C4-2B (cell line): ENCODE measurements around the gene CASP7.

Experiments used
- ZFX ChIP-seq: fragments of 450-650 bp; IDR thresholded peaks from 2 replicates; pipeline ENCODE4 v1.6.1; 2017
- TF ChIP-seq, protein P1 (sequence below): fragments of 450-650 bp; conservative IDR thresholded peaks from 2 replicates; pipeline ENCODE4 v1.5.1; 2017; ENCODE audit warnings: mild to moderate bottlenecking

DNA sequence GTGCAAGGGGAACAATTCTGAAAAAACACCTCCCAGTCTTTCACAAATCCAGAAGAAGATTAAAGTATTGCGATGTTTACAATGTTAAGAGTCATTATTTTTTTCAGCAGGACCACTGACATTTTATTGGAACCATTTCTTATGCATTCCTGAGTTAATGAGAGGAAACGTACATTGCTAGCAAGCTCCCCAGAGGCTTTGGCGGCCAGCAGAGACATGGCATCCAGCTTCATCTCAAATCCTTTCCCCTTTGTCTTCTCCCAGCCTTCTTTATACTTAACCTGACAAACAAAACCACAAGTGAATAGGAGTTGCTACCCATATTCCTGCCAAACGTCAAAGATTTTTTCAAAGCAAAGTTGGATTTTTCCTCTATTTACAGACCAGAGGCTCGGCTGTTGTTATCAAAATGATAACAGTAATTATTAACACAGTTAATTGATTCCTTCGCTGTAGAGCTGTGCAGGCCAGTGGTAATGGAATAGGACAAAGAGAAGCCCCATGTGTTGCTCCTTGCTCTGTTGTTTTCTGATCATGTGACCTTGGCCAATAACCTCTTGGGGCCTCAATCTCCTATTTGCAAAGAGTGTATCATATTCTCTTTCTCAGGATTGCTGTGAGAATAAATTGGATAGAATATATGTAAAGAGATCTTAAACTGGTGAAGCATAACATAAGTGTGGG lies 47.9 kb upstream of the CASP7 start:
- TF ChIP-seq, protein P1, sequence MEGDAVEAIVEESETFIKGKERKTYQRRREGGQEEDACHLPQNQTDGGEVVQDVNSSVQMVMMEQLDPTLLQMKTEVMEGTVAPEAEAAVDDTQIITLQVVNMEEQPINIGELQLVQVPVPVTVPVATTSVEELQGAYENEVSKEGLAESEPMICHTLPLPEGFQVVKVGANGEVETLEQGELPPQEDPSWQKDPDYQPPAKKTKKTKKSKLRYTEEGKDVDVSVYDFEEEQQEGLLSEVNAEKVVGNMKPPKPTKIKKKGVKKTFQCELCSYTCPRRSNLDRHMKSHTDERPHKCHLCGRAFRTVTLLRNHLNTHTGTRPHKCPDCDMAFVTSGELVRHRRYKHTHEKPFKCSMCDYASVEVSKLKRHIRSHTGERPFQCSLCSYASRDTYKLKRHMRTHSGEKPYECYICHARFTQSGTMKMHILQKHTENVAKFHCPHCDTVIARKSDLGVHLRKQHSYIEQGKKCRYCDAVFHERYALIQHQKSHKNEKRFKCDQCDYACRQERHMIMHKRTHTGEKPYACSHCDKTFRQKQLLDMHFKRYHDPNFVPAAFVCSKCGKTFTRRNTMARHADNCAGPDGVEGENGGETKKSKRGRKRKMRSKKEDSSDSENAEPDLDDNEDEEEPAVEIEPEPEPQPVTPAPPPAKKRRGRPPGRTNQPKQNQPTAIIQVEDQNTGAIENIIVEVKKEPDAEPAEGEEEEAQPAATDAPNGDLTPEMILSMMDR, result no peak
- TF ChIP-seq ZFX, result no peak
